ENCODE measurements around the gene MORC3. TPM values are rescaled to one million over a fixed set of nuclear protein-coding genes. Genes with fewer than 3 reads are reported as not detected.

MORC3 gene
- total RNA-seq, 1 donor from 2014 or later: 68.7 TPM

DNA sequence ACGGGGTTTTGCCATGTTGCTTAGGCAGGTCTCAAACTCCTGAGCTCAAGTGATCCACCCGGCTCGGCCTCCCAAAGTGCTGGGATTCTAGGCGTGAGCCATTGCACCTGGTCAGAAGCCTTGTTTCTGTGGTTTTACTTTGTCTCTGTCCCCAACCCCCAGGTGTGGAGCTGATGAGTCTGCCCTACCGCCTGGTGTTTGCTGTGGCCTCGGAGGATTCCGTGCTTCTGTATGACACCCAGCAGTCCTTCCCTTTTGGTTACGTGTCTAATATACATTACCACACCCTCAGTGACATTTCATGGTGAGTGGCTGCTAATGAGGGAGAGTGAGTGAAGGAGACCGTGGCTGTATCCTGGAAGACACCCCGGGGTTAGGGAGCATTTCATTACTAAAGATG lies 91.3 kb downstream of the MORC3 start:
- Mint-ChIP-seq H3K4me3 (no peak overlapping the region), H3K27me3 (ENCODE audit: insufficient read depth, low read depth) (no peaks in the 10 kb centered on the region), H3K36me3 (peaks cover 43% of the 10 kb centered on the region), H3K9me3 (no peaks in the 10 kb centered on the region), H3K27ac (no peak overlapping the region), H3K4me1 (no peaks in the 10 kb centered on the region)
- Histone ChIP-seq H3K9ac (no peak overlapping the region), H3K36me3 (no peaks in the 10 kb centered on the region), H3K27ac (no peak overlapping the region), H3K9me3 (ENCODE audit: low read depth) (no peaks in the 10 kb centered on the region), H3K79me2 (ENCODE audit: low read depth) (no peaks in the 10 kb centered on the region), H3K4me2 (no peak overlapping the region), H3K4me3 (no peak overlapping the region), H3K27me3 (no peaks in the 10 kb centered on the region), H3F3A (ENCODE audit: low read depth) (no peaks in the 10 kb centered on the region), H4K20me1 (ENCODE audit: low read depth) (peaks cover 2% of the 10 kb centered on the region), H3K4me1 (peaks cover 4% of the 10 kb centered on the region), H2AFZ (replicated peaks) (no peak overlapping the region)
- TF ChIP-seq EZH2phosphoT487 (IDR thresholded peaks at IDR 0.05): no peak
- TF ChIP-seq, protein P1, sequence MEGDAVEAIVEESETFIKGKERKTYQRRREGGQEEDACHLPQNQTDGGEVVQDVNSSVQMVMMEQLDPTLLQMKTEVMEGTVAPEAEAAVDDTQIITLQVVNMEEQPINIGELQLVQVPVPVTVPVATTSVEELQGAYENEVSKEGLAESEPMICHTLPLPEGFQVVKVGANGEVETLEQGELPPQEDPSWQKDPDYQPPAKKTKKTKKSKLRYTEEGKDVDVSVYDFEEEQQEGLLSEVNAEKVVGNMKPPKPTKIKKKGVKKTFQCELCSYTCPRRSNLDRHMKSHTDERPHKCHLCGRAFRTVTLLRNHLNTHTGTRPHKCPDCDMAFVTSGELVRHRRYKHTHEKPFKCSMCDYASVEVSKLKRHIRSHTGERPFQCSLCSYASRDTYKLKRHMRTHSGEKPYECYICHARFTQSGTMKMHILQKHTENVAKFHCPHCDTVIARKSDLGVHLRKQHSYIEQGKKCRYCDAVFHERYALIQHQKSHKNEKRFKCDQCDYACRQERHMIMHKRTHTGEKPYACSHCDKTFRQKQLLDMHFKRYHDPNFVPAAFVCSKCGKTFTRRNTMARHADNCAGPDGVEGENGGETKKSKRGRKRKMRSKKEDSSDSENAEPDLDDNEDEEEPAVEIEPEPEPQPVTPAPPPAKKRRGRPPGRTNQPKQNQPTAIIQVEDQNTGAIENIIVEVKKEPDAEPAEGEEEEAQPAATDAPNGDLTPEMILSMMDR (IDR thresholded peaks at IDR 0.05): no peak
- no peak for TF ChIP-seq EZH2 (IDR thresholded peaks at IDR 0.05)
- DNase-seq (ENCODE audit: low spot score): no peak

DNA sequence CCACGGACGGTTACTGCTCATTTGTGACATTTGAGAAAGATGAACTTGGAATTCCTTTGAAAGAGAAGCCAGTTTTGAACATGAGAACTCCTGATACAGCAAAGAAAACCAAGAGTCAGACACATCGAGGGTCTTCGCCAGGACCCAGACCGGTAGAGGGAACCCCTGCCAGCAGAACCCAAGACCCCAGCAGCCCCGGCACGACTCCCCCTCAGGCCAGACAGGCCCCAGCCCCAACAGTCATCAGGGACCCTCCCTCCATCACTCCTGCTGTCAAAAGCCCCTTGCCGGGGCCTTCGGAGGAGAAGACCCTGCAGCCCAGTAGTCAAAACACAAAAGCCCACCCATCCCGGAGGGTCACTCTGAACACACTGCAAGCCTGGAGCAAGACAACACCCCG lies 92.9 kb downstream of the MORC3 start:
- Histone ChIP-seq H3K27ac (no peak overlapping the region), H3K9ac (no peak overlapping the region), H4K20me1 (ENCODE audit: low read depth) (peaks cover 2% of the 10 kb centered on the region), H2AFZ (replicated peaks) (no peak overlapping the region), H3K4me3 (no peak overlapping the region), H3K36me3 (peaks cover 5% of the 10 kb centered on the region), H3K4me1 (peaks cover 4% of the 10 kb centered on the region), H3K9me3 (ENCODE audit: low read depth) (no peaks in the 10 kb centered on the region), H3F3A (ENCODE audit: low read depth) (no peaks in the 10 kb centered on the region), H3K79me2 (ENCODE audit: low read depth) (no peaks in the 10 kb centered on the region), H3K27me3 (no peaks in the 10 kb centered on the region), H3K4me2 (no peak overlapping the region)
- no peak overlapping the region for H3K4me3 Mint-ChIP-seq
- no peaks in the 10 kb centered on the region for H3K4me1 Mint-ChIP-seq
- H3K36me3 Mint-ChIP-seq: peaks cover 37% of the 10 kb centered on the region
- no peak for DNase-seq (ENCODE audit: low spot score)
- no peak overlapping the region for H3K27ac Mint-ChIP-seq
- no peak for TF ChIP-seq EZH2phosphoT487 (IDR thresholded peaks at IDR 0.05)
- TF ChIP-seq, protein P1 (IDR thresholded peaks at IDR 0.05): no peak
- no peak for TF ChIP-seq EZH2 (IDR thresholded peaks at IDR 0.05)
- no peaks in the 10 kb centered on the region for H3K9me3 Mint-ChIP-seq
- H3K27me3 Mint-ChIP-seq (ENCODE audit: insufficient read depth, low read depth): no peaks in the 10 kb centered on the region

DNA sequence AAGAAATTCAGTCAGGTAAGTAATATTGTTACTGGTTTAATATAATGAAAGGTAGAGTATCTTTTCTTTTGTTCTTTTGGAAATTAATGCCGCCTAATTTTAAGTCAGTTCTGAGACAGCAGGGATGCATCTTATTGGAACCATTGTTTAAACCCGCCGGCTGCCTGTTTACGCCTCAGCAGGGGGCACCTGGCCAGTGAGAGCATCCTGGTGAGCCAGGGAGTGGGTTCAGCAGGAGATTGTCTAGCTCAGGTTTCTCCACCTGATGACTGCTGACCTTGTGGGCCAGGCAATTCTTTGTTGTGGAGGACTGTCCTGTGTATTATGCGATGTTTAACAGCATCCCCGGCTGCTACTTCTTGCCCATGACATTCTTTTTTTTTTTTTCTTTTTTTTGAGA lies 95.4 kb downstream of the MORC3 start:
- H3K4me1 Mint-ChIP-seq: peaks cover 2% of the 10 kb centered on the region
- no peak for DNase-seq (ENCODE audit: low spot score)

More for the DNA sequence above, 95.4 kb downstream of the MORC3 start:
- H3K4me3 Mint-ChIP-seq: no peak overlapping the region
- H3K9me3 Mint-ChIP-seq: no peaks in the 10 kb centered on the region
- Histone ChIP-seq H3K79me2 (ENCODE audit: low read depth) (no peaks in the 10 kb centered on the region), H3K9ac (no peak overlapping the region), H3K4me2 (no peak overlapping the region), H3K4me3 (no peak overlapping the region), H4K20me1 (ENCODE audit: low read depth) (peaks cover 2% of the 10 kb centered on the region), H3K9me3 (ENCODE audit: low read depth) (no peaks in the 10 kb centered on the region), H3K27me3 (no peaks in the 10 kb centered on the region), H3K4me1 (peaks cover 4% of the 10 kb centered on the region), H3K27ac (no peak overlapping the region), H3F3A (ENCODE audit: low read depth) (peaks cover 7% of the 10 kb centered on the region), H3K36me3 (peaks cover 5% of the 10 kb centered on the region), H2AFZ (replicated peaks) (no peak overlapping the region)
- H3K36me3 Mint-ChIP-seq: peaks cover 32% of the 10 kb centered on the region
- no peaks in the 10 kb centered on the region for H3K27me3 Mint-ChIP-seq (ENCODE audit: insufficient read depth, low read depth)
- no peak for TF ChIP-seq EZH2 (IDR thresholded peaks at IDR 0.05)
- TF ChIP-seq, protein P1 (IDR thresholded peaks at IDR 0.05): no peak
- no peak for TF ChIP-seq EZH2phosphoT487 (IDR thresholded peaks at IDR 0.05)
- H3K27ac Mint-ChIP-seq: no peak overlapping the region

All from neural progenitor cell (in vitro differentiated cells).